ENCODE measurements around the gene ZNF625. TPM values are rescaled to one million over a fixed set of nuclear protein-coding genes. Genes with fewer than 3 reads are reported as not detected.
"Not testable (repeated sequence)": the region's sequence is repeated elsewhere in the genome, so short reads cannot be mapped to it uniquely, and the experiment has no call there.

Gene ZNF625
- total RNA-seq, 1 donor from 2014 or later, result 4.0 TPM

GRCh38 chr19:12111943-12112637, 44.4 kb downstream of the ZNF625 start:
- intact Hi-C loops (cut with micrococcal nuclease), result no loop called here
- Histone ChIP-seq H3K27ac (replicated peaks) (no peak overlapping the region), H3K27me3 (ENCODE audit: low read depth) (no peaks in the 10 kb centered on the region), H3K36me3 (peaks cover 47% of the 10 kb centered on the region), H3K4me3 (no peak overlapping the region), H3K4me1 (no peaks in the 10 kb centered on the region), H3K9me3 (replicated peaks) (peaks cover 27% of the 10 kb centered on the region)
- TF ChIP-seq, protein P1, sequence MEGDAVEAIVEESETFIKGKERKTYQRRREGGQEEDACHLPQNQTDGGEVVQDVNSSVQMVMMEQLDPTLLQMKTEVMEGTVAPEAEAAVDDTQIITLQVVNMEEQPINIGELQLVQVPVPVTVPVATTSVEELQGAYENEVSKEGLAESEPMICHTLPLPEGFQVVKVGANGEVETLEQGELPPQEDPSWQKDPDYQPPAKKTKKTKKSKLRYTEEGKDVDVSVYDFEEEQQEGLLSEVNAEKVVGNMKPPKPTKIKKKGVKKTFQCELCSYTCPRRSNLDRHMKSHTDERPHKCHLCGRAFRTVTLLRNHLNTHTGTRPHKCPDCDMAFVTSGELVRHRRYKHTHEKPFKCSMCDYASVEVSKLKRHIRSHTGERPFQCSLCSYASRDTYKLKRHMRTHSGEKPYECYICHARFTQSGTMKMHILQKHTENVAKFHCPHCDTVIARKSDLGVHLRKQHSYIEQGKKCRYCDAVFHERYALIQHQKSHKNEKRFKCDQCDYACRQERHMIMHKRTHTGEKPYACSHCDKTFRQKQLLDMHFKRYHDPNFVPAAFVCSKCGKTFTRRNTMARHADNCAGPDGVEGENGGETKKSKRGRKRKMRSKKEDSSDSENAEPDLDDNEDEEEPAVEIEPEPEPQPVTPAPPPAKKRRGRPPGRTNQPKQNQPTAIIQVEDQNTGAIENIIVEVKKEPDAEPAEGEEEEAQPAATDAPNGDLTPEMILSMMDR (IDR thresholded peaks at IDR 0.05; ENCODE audit: borderline replicate concordance), result no peak
- no peak for DNase-seq

GRCh38 chr19:12111176-12111575, 45.4 kb downstream of the ZNF625 start:
- no peaks in the 10 kb centered on the region for H3K4me1 ChIP-seq

GRCh38 chr19:12103909-12104308, 52.6 kb downstream of the ZNF625 start:
- H3K27me3 ChIP-seq (ENCODE audit: low read depth); H3K27ac ChIP-seq (replicated peaks); H3K4me1 ChIP-seq; H3K4me3 ChIP-seq; H3K9me3 ChIP-seq (replicated peaks); H3K36me3 ChIP-seq; DNase-seq; intact Hi-C loops (cut with micrococcal nuclease): not testable (repeated sequence)

More at GRCh38 chr19:12111176-12111575, 45.4 kb downstream of the ZNF625 start:
- Histone ChIP-seq H3K9me3 (replicated peaks) (peaks cover 27% of the 10 kb centered on the region), H3K27me3 (ENCODE audit: low read depth) (no peaks in the 10 kb centered on the region), H3K27ac (replicated peaks) (no peak overlapping the region), H3K36me3 (peaks cover 47% of the 10 kb centered on the region), H3K4me3 (no peak overlapping the region)
- TF ChIP-seq, protein P1 (IDR thresholded peaks at IDR 0.05; ENCODE audit: borderline replicate concordance), result no peak
- intact Hi-C loops (cut with micrococcal nuclease), result no loop called here
- DNase-seq, result no peak

DNA sequence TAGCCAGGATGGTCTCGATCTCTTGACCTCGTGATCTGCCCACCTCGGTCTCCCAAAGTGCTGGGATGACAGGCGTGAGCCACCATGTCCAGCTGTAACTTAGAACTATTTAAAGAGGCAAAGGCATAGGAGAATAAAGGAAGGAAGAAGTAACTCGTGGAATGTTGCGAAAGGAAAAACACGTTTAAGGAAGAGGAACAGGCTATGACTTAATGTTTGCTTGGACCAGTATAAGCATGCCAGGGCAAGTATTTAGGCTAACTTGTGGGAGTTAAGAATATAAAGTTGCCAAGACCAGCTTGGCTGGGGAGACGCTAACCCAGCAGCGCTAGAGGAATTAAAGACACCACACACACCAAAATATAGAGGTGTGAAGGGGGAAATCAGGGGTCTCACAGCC, 58.5 kb downstream of the ZNF625 start:
- peaks cover 4% of the 10 kb centered on the region for H3K4me1 ChIP-seq
- H3K4me3 ChIP-seq, result no peak overlapping the region
- H3K27ac ChIP-seq (replicated peaks), result no peak overlapping the region
- TF ChIP-seq, protein P1 (IDR thresholded peaks at IDR 0.05; ENCODE audit: borderline replicate concordance), result no peak
- intact Hi-C loops (cut with micrococcal nuclease), result no loop called here
- peaks cover 8% of the 10 kb centered on the region for H3K36me3 ChIP-seq
- DNase-seq, result no peak
- no peaks in the 10 kb centered on the region for H3K27me3 ChIP-seq (ENCODE audit: low read depth)
- H3K9me3 ChIP-seq (replicated peaks), result no peaks in the 10 kb centered on the region

DNA sequence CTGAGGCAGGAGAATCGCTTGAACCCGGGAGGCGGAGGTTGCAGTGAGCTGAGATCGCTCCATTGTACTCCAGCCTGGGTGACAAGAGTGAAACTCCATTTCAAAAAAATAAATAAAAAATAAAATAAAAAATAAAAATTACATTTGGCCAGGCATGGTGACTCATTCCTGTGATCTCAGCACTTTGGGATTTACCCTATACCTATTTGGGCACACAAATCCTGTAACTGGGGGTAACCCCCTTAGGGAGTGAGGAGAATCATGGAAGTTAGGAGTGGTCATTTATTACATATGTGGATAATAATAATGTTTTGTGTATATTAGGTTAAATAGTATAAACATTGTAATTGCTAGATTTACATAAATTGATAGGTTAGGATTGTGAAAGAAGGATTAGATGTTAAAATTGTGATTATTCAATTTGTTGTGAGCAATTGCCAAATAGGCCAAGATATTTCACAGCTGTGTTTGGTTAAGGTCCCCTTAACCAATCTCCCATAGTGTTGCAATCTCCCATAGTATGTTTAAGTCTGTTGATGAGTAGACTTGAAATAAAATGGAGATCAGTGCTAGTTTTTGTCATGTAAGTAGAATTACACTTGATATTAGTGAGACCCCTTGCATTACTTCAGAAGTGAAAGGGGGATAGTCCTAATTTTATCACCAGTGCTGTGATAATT, 61.3 kb downstream of the ZNF625 start:
- Histone ChIP-seq H3K27me3 (ENCODE audit: low read depth) (no peaks in the 10 kb centered on the region), H3K36me3 (peaks cover 8% of the 10 kb centered on the region), H3K4me3 (no peak overlapping the region), H3K27ac (replicated peaks) (no peak overlapping the region), H3K4me1 (peaks cover 24% of the 10 kb centered on the region), H3K9me3 (replicated peaks) (no peaks in the 10 kb centered on the region)
- TF ChIP-seq, protein P1 (IDR thresholded peaks at IDR 0.05; ENCODE audit: borderline replicate concordance), result no peak
- intact Hi-C loops (cut with micrococcal nuclease), result no loop called here
- DNase-seq, result no peak

Other genes starting within 250 kb of the ZNF625 start
- gene ZNF700, start 231.6 kb downstream of the ZNF625 start, total RNA-seq, result 3.3 TPM
- gene ZNF763, start 191.7 kb downstream of the ZNF625 start, total RNA-seq, result 3.1 TPM
- gene ZNF433, start 121.1 kb downstream of the ZNF625 start, total RNA-seq, result 3.4 TPM
- 0.16 TPM for gene ZNF878, start 103.8 kb downstream of the ZNF625 start, total RNA-seq
- 16.4 TPM for gene ZNF844, start 92.0 kb downstream of the ZNF625 start, total RNA-seq
- 2.2 TPM for gene ZNF20, start 16.4 kb downstream of the ZNF625 start, total RNA-seq
- gene ZNF136, start 6.4 kb upstream of the ZNF625 start, total RNA-seq, result 5.6 TPM
- 7.8 TPM for gene ZNF44, start 138.1 kb upstream of the ZNF625 start, total RNA-seq
- 4.5 TPM for gene ZNF563, start 176.9 kb upstream of the ZNF625 start, total RNA-seq
- 3.4 TPM for gene ZNF442, start 208.9 kb upstream of the ZNF625 start, total RNA-seq
- 2.0 TPM for gene ZNF799, start 244.5 kb upstream of the ZNF625 start, total RNA-seq